ENCODE measurements around the gene PTGDR2. TPM values are rescaled to one million over a fixed set of nuclear protein-coding genes. Genes with fewer than 3 reads are reported as not detected.

The PTGDR2 gene
- total and polyA plus RNA-seq, 4 donors: 0.08 to 7.1 (median 0.32) TPM

GRCh38 chr11:60867871-60868681 lies 12.3 kb upstream of the PTGDR2 start (continued):
- no peak for TF ChIP-seq NR2F2 (IDR thresholded peaks at IDR 0.05)

DNA sequence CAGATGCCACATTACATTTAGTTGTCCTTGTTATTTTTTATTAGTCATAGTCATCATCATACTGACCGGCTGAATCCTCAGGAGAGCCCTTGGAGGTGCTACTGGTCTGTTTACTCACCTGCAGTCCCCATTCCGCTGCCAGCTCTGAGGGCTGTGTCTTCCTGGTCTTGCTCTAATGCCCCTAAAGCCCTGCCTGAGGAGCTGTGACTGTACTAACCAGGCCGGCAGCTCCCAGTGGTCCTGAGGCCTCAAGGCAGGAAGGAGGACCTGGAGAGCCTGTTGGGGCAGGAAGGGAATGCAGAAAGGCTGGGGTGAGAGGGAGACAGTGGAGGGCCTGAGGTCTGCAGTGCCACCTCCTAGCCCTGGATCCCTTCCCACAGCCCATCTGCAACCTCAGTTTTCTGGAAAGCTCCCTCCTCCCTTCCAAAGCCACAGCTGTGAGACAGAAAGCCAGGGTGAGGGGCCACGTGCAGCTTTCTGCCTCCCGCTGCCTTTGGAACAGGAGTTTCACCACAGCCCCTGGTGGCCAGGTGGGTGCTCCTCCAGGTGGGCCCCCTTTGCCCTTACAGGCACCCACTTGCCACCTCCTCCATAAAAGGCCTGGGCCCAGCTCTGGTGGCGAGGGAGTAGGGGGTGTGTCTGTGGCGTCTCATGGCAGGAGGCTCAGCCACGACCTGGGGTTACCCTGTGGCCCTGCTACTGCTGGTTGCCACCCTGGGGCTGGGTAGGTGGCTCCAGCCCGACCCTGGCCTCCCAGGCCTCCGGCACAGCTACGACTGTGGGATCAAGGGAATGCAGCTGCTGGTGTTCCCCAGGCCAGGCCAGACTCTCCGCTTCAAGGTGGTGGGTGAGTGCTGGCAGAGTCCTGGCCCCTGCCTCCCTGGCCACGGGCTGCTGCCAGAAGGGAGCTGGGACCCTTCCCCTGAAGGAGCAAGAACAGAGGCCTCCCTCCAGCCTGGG lies 11.4 kb upstream of the PTGDR2 start, which contains the start of gene ZP1:
Gene ZP1, plus strand, starts transcription at position 632 of the 960 bp plus-strand sequence. Its CDS starts 20 bp downstream, at position 652.
- 86% methylated on average over 13 of the region's 13 CpGs for WGBS
- Histone ChIP-seq H3K4me3 (ENCODE audit: low read depth in 1 of 3, low read length in 3 of 3) (no peak within 1 kb of the TSS), H3K4me1 (ENCODE audit: control insufficient read depth in 4 of 4, insufficient read depth in 4 of 4, low read length in 3 of 4) (peaks cover 0 to 5% (median 4%) of the 10 kb centered on the region in 4 donors), H3K27ac (ENCODE audit: low read depth in 1 of 2, low read length in 2 of 2) (no peak within 1 kb of the TSS), H3K9ac (ENCODE audit: low read depth in 1 of 2, low read length in 2 of 2) (no peak within 1 kb of the TSS), H3K27me3 (ENCODE audit: control insufficient read depth in 4 of 4, insufficient read depth in 4 of 4, low read length in 3 of 4) (no peaks in the 10 kb centered on the region), H3K9me3 (ENCODE audit: control insufficient read depth in 4 of 4, low read length in 3 of 4) (no peaks in the 10 kb centered on the region), H3K36me3 (ENCODE audit: control insufficient read depth in 4 of 4, insufficient read depth in 3 of 4, low read depth in 1 of 4, low read length in 3 of 4) (no peaks in the 10 kb centered on the region)
- TF ChIP-seq MAX (IDR thresholded peaks at IDR 0.05) (no peak), FOXA2 (IDR thresholded peaks at IDR 0.05) (no peak), HNF4A (conservative IDR thresholded peaks at IDR 0.05) (no peak), JUND (IDR thresholded peaks at IDR 0.05) (no peak), EGR1 (IDR thresholded peaks at IDR 0.05; ENCODE audit: low read depth in 2 of 2) (no peak)
- TF ChIP-seq, protein P1, sequence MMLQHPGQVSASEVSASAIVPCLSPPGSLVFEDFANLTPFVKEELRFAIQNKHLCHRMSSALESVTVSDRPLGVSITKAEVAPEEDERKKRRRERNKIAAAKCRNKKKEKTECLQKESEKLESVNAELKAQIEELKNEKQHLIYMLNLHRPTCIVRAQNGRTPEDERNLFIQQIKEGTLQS (IDR thresholded peaks at IDR 0.05): no peak
- no peak for DNase-seq (ENCODE audit: low spot score)

DNA sequence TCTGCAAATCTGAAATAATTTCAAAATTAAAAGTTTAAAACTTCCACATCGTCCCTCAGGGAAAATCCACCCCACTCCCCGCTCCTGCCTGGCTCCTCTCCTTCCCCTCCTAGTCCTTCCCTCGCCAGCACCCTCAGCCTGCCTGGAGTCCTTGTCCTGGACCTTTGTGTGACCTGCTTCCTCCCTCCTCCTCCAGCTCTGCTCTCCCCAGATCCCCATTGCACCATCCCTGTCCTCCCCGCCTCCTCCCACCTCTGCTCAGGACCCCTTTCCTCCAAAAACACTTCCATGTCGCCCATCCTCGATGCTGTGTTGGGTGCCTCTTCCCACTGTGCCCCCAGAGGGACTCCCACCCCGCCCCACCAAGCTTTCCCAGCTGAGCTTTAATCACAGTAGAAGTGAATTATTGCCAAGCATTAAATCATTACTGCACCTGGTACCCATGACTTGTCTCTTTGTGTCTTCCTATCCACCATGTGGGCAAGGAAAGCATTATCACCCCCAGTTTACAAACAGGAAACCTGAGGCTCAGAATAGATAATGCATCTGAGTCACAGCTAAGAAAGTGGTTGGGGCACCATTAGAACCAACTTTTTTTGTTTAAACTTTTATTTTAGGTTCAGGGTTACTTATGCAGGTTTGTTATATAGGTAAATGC lies 9.2 kb upstream of the PTGDR2 start:
- Histone ChIP-seq H3K27me3 (ENCODE audit: control insufficient read depth in 4 of 4, insufficient read depth in 4 of 4, low read length in 3 of 4) (no peaks in the 10 kb centered on the region), H3K4me1 (ENCODE audit: control insufficient read depth in 4 of 4, insufficient read depth in 4 of 4, low read length in 3 of 4) (no peaks in the 10 kb centered on the region), H3K4me3 (ENCODE audit: low read depth in 1 of 3, low read length in 3 of 3) (no peak overlapping the region), H3K9me3 (ENCODE audit: control insufficient read depth in 4 of 4, low read length in 3 of 4) (no peaks in the 10 kb centered on the region), H3K9ac (ENCODE audit: low read depth in 1 of 2, low read length in 2 of 2) (no peak overlapping the region), H3K36me3 (ENCODE audit: control insufficient read depth in 4 of 4, insufficient read depth in 3 of 4, low read depth in 1 of 4, low read length in 3 of 4) (no peaks in the 10 kb centered on the region), H3K27ac (ENCODE audit: low read depth in 1 of 2, low read length in 2 of 2) (no peak overlapping the region)
- TF ChIP-seq, protein P2, sequence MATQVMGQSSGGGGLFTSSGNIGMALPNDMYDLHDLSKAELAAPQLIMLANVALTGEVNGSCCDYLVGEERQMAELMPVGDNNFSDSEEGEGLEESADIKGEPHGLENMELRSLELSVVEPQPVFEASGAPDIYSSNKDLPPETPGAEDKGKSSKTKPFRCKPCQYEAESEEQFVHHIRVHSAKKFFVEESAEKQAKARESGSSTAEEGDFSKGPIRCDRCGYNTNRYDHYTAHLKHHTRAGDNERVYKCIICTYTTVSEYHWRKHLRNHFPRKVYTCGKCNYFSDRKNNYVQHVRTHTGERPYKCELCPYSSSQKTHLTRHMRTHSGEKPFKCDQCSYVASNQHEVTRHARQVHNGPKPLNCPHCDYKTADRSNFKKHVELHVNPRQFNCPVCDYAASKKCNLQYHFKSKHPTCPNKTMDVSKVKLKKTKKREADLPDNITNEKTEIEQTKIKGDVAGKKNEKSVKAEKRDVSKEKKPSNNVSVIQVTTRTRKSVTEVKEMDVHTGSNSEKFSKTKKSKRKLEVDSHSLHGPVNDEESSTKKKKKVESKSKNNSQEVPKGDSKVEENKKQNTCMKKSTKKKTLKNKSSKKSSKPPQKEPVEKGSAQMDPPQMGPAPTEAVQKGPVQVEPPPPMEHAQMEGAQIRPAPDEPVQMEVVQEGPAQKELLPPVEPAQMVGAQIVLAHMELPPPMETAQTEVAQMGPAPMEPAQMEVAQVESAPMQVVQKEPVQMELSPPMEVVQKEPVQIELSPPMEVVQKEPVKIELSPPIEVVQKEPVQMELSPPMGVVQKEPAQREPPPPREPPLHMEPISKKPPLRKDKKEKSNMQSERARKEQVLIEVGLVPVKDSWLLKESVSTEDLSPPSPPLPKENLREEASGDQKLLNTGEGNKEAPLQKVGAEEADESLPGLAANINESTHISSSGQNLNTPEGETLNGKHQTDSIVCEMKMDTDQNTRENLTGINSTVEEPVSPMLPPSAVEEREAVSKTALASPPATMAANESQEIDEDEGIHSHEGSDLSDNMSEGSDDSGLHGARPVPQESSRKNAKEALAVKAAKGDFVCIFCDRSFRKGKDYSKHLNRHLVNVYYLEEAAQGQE (IDR thresholded peaks at IDR 0.05): no peak
- TF ChIP-seq FOXA2 (IDR thresholded peaks at IDR 0.05) (no peak), EGR1 (IDR thresholded peaks at IDR 0.05; ENCODE audit: low read depth in 2 of 2) (no peak), RXRA (IDR thresholded peaks at IDR 0.05) (no peak), FOXA1 (IDR thresholded peaks at IDR 0.05) (no peak), NR2F2 (IDR thresholded peaks at IDR 0.05) (no peak), YY1 (IDR thresholded peaks at IDR 0.05) (no peak), JUND (IDR thresholded peaks at IDR 0.05) (no peak)
- WGBS: 83% methylated on average over 7 of the region's 7 CpGs
- no peak for DNase-seq (ENCODE audit: low spot score)

All from liver (tissue), 9 donors.